ENCODE measurements around the gene BMPER.
"Not testable (repeated sequence)": the region's sequence is repeated elsewhere in the genome, so short reads cannot be mapped to it uniquely, and the experiment has no call there.

BMPER gene

DNA sequence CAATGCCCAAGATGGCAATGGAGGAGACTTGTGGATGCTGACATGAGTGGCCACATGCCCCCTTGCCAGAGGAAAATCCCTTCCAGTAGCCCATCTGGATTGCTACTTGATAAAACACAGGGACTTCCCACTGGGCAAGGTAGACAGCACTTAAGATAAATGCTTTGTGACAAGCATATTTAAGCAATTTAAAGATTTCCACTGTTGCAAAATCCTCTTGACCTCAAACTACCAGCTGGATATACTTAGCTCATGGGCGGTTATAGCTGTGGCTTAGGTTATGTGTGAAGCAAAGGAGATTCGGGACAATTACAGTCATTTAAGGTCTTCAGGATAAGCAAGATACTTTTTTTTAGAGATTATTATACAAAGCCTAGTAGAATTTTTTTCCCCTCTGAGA lies 238.1 kb downstream of the BMPER start:
- DNase-seq: no peak

DNA sequence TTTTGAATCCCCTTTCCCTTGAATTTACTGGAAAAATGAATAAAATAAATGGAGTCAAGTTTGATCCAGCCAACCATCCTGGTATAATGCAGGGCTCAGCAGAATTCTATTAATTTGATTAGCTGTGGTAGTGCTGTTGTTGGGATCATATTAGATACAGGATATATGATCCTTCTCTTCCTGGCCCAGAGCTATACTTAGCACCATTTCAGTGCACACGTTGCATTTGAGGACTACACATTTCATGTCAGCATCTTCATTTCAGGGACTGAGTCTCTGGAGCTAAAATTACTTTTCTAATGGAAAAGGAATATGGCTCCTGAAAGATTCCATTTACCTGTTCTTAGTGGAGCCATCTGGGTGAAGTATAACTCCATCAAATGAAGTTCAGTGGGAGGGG lies 240.3 kb downstream of the BMPER start:
- DNase-seq: no peak

DNA sequence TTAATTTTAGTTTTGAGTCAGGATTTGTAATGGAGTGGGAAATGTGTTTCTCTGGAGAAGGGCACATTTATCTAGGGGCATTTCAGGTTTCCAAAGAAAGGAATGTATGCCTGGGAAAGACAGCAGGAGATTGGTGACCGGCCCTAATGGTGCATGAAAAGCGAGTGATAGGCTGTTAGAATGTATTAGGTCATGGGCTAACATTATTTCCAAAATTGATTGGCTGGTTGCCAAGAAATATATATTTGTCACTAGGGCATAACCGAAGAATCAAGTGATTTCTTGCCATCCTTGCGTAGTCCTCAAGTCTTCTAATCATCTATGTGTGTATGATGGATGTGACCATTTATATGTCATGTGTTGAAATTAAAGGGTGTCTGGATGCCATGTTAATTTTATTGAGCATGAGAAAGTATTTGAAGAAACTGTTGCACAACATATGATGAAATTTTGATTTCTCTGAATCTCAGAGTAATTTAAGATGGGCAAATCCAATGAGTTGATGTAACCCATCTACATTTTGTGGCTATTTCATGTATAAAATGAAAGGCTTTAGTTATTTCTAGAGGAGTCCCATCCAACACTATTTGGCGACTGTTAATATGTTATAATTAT lies 248.4 kb downstream of the BMPER start:
- DNase-seq: no peak

DNA sequence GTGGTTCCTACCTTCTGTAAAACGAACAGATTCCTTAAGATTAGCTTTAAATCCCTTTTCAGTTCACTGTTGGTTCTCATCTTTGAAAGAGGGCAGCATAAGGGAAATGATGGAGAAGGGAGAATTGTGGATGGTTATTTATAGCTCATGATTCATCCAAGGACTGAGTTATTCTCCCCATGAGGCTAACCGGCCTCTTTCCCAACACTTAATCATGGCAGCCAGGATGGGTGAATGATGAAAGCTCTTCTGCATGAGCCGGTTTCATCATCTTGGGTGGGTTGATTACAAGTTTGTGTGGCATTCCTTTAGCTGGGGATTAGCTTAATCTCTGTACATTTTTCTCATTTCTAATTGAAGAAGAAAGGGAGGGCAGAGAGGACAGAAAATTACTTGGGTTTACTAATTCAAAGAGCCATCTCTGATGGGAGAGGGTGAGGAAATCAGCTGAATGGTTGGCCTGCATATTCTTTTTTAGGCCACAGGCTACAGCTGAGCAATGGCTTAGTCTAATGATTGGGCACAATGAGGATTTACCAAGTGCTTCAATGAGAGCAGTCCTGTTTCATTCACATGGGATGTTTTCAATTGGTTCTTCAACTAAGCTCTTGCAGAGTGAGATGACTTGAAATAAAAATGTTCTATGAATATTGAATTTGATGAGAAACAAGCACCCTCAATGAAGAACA lies 250.0 kb downstream of the BMPER start:
- DNase-seq: no peak

DNA sequence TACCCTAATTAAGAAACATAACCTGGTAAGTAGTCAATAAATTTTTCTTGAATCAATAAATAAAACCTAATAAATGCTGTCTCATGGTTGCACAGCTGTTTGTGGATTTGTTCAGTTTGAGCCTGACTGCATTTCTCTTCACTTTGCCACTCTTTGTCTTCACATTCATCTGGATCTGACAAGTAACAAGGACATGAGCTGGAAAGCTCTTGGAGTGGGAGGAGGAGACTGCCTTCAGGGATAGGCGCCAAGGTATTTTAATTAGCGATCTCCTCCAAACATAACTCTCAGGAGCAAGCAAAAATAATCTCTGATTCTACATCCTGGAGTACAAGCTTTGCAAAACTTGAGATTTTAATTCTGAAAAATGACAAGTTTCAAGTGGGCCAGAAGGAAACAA lies 251.0 kb downstream of the BMPER start:
- DNase-seq: no peak

DNA sequence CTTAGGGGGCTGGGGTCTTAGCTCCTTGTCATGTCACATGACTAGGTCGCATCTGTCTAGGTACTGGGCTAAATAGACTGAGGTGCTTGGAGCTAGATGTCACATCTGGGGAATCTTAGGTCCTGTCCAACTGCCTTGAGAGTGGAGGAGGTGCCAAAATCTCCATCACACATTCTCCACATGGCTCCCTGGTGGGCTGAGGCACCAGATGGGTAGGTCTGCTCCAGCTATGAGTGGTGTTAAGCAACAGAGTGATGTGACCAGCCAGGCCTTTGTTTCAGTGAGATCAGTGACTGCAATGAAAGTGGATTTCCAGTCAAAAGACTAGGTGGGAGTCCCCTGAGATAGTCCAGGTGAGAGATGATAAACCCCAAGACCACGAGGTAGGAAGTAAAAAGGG lies 251.8 kb downstream of the BMPER start:
- DNase-seq: no peak

DNA sequence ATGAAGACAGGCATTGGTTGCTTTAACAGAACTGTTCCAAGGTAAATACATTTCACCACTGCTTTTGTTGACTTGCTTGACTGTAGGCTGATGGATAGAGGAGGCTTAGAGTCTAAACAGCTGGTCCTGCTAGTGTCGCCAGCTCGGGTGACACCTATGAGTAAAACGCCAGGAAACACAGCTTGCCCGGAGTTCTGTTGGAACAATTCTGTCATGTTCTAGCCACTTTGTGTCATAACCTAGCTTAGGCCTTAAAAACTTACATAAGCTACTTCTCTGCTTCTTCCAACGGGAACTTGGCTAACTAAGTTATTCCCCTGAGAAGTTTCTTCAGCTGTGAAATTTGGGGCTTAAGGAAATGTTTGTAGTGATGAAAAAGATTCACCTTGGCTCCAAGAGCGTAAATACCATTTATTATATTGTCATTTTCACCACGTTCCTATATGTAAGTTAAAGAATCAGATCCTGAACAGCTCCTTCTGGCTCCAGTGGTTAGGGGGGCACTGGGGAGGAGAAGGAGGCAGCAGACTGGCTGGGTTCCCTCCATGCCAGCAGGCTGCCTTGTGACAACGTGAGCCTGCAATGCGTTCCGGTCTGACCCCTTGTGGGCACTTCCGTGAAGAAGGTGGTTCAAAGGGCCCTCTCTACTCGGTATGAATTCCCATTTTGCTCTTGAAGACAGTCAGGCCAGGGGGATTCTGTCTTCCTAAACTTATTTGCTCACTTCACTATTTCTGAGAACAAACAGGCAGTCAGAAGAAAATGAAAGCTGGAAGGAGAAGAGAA lies 253.2 kb downstream of the BMPER start:
- no peak for DNase-seq

DNA sequence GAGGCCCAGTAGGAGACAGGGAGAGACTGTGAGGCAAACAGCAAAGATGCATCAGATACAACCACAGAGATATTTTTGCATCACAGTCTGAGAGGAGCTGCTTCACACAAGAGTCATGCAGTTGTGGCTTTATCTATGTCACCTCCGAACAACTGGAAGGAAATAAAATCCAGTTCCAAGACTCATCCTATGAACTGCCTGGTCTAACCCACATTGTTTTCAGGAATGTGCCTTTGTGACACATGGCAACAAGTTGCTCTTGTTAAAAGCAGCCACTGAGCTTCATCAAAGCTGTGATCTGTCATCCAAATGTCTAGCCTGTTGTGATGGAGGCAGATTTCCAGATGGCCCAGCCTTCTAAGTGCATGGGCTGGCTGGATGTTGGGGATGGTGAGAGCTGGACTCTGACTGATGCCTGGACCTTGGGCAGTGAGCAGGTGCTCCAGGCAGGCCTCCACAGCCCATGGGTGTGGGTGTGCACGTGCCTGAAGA lies 255.0 kb downstream of the BMPER start:
- DNase-seq: no peak

DNA sequence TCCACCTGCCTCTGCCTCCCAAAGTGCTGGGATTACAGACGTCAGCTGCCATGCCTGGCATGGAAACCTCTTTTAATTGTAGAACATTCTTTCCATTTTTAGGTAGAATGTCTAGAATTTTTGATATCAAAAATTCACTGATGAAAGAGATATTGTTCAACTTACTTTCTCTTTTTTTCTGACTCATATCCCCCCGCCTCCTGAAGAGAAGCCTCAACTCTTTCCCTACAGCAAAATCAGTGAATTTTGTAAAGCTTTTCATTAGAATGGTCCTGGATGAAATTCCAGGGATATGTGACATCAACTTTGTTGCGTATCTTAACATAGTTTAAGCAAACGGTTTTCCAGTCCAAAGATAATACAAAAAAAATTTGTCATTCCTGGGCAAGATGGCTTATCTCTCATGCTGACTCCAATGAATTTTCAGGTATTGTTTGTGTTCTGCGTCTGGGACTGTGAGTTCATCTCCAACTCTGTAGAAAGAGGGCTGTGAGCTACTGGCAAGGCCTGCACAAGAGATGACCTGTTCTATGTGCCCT lies 256.8 kb downstream of the BMPER start:
- no peak for DNase-seq

DNA sequence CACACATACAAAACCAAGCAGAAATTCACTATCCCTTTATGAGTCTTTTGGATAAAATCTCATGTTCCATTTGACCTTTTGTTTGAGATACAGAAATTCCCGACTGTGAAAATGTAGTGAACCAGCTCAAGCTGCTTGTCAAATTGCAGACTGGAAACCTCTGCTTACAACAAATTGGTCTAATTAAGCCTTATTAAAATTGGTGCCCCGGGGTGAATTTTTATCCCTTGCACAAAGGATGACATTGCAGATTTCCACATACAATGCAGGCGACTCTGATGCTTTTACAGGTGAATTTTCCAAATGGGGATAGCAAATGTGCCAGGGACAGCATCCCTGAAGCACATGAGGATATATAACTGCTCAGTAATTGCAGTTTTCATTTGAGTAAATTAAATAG lies 257.3 kb downstream of the BMPER start:
- DNase-seq: no peak

DNA sequence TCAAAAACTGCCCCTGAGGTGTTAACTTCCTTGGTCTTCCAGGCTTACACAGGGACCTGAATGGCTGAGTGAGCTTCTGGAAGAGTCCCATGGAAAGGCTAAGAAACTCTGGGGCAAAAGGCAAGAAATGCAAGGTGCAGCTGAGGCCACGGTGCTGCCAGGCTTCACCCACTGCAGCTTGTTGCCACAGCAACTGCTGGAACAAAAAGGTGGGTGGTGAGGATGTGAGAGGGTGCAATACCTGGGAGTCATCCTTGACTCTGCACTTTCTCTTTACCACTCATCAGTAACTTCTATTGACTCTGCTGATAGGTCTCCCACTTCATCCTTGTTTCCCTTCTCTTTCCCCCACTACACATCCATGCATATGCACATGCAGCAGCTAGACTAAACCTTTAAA lies 258.6 kb downstream of the BMPER start:
- no peak for DNase-seq

DNA sequence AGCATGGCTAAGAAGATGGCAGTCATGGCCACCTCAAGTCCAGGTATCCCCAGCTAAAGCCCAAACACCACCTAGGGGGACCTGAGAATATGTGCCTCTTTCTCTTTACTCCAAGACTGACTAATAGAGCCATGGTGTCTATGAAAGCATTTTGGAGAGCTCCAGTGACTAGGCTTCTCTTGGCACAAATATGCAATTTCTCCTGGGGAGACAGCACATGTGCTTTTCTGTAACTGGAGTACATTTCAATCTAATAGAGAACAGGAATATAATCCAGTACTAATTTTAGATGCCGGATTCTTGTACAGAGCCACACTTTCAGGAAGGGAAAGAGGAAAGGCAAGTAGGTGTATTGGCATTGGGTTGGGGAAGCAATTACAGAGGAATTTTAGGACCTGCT lies 260.1 kb downstream of the BMPER start:
- no peak for DNase-seq

DNA sequence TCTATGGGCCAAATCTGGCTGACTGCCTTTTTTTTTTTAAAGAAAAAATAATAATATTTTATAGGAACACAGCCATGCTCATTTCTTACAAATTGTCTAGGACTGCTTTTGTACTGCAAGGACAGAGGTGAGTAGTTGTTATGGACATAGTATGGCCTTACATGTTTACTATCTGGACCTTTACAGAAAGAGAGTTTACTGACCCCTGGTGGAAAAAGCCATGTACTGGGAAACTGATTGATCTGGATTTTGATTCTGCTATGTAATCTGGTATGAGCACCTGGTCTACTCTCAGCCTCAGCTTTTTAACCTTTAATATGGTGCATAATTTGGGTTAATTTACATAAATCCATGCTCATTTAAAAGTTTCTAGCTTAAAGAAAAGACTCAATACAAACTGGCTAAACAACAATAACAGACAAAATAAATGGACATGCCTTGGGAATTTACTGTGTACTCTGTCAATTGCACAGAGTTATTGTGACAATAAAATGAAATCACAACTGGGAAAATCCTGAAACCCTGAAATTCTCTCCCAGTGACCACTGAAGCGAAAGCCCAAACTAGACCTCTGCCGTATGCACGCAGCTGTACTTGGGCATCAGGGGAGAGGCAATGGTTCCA lies 260.7 kb downstream of the BMPER start:
- no peak for DNase-seq

DNA sequence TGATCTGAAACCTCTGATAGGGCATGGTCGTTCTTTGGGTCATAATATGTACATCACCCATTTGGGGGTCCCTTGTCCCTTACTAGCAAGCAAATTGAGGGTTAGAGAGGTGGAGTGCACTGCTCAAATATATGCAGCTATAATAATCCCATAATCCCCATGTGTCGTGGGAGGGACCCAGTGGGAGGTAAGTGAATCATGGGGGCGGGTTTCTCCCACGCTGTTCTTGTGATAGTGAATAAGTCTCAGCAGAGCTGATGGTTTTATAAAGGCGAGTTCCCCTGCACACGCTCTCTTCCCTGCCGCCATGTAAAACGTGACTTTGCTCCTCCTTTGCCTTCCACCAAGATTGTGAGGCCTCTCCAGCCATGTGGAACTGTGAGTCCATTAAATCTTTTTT lies 262.7 kb downstream of the BMPER start:
- DNase-seq: no peak

DNA sequence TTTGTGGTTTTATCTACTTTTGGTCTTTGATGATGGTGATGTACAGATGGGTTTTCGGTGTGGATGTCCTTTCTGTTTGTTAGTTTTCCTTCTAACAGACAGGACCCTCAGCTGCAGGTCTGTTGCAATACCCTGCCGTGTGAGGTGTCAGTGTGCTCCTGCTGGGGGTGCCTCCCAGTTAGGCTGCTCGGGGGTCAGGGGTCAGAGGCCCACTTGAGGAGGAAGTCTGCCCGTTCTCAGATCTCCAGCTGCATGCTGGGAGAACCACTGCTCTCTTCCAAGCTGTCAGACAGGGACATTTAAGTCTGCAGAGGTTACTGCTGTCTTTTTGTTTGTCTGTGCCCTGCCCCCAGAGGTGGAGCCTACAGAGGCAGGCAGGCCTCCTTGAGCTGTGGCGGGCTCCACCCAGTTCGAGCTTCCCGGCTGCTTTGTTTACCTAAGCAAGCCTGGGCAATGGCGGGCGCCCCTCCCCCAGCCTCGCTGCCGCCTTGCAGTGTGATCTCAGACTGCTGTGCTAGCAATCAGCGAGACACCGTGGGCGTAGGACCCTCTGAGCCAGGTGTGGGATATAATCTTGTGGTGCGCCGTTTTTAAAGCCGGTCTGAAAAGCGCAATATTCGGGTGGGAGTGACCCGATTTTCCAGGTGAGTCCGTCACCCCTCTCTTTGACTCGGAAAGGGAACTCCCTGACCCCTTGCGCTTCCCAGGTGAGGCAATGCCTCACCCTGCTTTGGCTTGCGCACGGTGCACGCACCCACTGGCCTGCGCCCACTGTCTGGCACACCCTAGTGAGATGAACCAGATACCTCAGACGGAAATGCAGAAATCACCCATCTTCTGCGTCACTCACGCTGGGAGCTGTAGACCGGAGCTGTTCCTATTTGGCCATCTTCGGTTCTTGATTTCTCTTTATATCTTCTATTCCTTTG lies 269.6 kb downstream of the BMPER start:
- DNase-seq: not testable (repeated sequence)

DNA sequence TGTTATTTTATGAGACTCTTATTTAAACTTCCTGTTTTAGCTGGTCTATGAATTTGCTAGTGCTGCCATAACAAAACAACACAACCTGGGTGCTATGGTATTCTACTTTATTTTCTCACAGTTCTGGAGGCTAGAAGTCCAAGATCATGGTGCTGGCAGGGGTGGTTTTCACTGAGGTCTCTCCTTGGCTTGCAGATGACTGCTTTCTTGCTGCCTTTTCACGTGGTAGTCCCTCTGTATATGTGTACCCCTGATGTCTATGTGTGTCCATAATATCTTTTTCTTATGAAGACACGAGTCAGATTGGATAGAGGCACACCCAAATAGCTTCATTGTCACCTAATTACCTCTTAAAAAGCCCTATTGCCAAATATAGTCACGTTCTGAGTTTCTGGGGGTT lies 270.5 kb downstream of the BMPER start:
- no peak for DNase-seq

DNA sequence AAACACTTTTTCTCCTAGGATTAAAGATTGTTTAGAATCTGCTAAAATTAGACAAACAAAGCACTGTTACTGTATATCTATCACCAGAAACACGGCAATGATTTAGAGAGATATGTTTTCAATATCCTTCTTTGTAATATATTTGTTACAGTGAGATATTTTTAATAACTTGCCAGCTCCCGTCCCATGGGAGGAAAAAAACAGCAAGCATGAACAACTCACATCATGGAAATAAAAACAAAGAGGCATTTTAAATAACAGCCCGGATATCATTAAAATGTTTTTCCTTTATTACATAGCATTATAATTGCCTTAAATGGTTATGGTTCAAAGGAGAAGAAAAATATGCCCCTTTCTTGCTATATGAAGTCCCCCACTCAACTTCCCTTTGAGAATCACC lies 272.1 kb downstream of the BMPER start:
- no peak for DNase-seq

DNA sequence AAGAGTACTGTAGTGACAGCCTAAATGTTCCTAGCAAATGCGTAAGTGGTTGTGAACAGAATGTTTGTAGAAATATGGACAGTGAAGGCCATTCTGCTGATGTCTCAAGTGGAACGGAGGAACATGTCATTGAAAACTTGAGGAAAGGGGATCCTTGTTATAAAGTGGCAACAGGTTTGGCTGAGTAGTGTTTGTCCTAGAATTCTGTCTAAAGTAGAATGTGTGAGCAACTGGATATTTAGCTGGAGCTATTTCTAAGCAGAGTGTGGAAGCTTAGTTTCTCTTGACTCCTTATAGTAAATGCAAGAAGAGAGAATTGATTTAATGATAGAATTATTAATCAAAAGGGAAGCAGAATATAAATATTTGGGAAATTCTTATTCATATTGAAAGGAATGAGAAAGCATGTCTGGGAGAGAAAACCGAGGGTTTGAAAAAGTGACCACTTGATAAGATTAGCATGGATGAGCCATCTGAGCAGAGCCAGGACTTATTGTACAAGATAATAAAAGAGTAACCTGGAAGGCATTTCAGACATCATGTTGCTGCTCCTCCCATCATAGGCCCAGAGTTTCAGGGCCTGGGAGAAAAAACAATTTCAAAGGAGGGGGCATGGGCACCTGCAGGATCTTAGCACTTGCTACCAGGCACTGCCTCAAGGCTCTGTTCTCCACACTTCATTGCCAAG lies 276.1 kb downstream of the BMPER start:
- no peak for DNase-seq

DNA sequence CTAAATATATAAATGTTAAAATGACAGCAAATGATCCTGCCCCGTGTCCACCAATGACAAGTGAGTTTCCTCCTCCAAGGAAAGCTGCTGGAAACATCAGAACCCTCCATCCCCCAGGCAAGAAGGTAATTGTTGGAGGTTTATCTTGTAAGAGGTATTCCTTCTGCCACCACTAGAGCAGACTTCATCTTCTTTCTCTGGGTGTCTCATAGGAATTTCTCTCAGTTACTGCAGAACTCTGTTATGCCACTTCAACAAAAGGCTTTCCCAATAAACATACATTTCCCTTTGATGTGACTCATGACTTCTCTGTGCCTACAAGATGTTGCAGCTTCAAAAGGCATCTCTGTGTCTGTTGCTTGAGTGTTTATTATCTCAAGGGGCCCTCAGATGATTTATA lies 279.1 kb downstream of the BMPER start:
- DNase-seq: no peak

DNA sequence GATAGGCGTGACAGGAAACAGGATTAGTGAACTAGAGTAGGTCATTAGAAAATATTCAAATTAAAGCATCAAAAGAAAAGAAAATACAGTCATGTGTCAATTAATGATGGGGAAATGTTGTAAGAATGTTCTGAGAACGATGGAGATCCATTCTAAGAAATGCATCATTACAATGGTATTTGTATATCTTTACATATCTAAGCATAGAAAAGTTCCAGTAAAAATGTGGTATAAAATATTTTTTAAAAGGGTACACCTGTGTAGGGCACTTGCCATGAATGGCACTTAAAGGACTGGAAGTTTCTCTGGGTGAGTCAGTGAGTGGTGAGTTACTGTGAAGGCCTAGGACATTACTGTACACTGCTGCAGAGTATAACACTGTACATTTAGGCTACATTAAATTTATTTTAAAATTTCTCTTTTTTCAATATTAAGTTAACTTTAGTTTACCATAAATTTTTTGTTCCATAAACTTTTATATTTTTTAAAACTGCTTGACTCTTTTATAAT lies 282.5 kb downstream of the BMPER start:
- DNase-seq: no peak

DNA sequence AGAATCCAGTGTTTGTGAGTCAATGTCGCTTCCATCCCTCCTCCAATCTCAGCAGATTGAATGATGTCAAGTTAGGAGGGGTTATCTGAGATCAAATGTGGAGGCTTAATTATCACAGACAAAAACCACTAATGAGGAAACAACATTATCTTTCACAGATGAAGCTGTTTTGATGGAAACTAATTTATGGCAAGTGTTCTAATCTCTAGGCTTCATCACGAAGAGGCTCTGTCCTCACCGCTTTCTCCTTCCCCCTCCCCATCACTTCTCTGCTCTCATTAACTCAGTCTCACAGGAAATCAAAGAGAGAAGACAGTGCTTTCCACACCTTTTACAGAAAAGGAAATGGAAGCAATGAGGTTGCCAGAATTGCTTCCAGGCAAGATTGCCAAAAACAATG lies 283.7 kb downstream of the BMPER start:
- no peak for DNase-seq
